HG03342 (cell line): ENCODE data around the gene KMT2E.

Experiments used
- ATAC-seq: cut with Tn5 transposase; IDR thresholded peaks from one replicate; pipeline ENCODE4 v1.9.1; 2021; ENCODE audit warnings: mild to moderate bottlenecking, moderate library complexity; ENCODE audit not compliant: unreplicated experiment

The KMT2E gene

GRCh38 chr7:105060923-105061322 is 46.9 kb downstream of the KMT2E start:
- ATAC-seq: no peak

DNA sequence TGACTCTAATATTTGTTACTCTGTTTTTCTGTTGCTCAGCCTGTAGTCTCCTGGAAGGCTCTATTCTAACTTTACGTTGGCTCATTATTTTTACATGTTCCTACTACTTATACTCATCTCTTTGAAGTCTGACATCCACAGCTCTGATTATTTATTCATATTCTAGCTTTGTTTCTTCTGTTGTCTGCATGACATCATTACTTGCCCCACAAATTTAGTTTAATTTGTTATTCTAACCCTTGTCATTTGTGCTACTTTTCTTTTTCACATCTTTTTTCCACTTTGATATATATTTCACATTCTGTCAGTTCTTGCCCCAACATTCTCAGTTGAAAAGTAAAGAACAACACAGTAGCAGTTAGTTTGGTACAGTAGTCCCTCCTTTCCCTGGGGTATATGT is 51.1 kb downstream of the KMT2E start:
- ATAC-seq: no peak

DNA sequence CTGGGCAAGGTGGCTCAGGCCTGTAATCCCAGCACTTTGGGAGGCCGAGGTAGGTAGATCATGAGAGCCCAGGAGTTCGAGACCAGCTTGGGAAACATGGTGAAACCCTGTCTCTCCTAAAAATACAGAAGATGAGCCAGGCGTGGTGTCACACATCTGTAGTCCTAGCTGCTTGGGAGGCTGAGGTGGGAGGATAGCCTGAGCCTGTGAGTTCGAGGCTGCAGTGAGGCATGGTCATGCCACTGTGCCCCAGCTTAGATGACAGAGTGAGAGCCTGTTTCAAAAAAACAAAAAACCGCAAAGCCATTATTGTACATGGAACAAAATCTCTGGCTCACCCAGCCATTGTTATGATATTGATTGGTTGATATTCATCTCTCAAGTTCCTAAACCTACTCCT is 53.7 kb downstream of the KMT2E start:
- no peak for ATAC-seq

DNA sequence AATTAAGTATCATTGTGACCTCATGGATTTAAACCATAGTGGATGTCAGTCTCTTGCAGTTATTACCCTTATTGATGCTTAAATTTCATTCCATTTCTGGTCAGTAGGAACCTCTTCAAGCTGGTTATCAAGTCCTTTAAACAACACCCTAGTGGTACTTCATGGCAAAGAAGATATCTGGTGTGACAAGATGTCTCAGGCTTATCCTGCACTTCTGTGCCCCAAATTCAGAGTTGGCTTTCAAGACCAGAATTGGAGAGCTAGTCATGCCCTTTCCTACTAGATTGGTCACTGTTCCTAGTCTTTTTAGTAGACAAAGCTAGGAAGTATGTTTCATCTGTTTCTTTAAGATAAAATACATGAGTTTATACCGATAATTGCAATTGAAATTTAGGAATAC is 54.9 kb downstream of the KMT2E start:
- no peak for ATAC-seq

GRCh38 chr7:105073143-105073542 is 59.1 kb downstream of the KMT2E start:
- no peak for ATAC-seq

- no peak for ATAC-seq
Measured at GRCh38 chr7:105079348-105079747, 65.3 kb downstream of the KMT2E start.

DNA sequence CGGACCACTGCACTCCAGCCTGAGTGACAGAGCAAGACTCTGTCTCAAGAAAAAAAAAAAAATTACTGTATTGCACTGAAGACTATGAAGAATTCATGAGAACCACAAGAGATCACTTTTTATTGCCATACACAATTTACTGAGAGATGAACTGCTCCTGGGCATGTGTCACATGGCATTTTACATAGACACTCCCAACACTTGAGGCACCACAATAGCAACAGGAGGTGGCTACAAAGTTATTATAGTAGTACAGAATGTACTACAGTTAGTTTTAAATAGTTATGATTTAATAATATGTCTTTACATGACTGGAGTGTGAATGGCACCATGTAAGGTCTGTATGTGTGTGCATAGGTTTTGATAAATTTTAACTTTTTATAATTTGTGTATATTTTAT is 70.6 kb downstream of the KMT2E start:
- ATAC-seq: no peak

GRCh38 chr7:105086850-105087249 is 72.8 kb downstream of the KMT2E start:
- ATAC-seq: no peak

DNA sequence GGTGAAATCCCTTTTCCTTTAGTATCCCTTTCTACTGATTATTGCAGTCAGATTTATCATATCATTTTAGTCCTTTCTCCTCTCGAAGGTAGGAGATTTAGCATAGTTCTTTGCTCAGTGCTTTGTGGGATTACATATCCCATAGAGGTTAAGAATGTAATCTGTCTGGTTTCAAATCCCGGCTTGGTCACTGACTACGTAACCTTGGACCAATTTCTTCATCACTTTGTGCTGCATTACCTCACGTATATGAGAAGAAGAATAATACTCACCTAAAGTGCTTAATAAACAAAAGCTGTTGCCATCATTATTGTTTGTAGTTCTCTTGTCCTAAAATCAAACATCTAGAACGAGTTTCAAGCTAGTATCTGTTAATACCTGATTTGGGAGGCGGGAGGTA is 74.0 kb downstream of the KMT2E start:
- ATAC-seq: no peak

DNA sequence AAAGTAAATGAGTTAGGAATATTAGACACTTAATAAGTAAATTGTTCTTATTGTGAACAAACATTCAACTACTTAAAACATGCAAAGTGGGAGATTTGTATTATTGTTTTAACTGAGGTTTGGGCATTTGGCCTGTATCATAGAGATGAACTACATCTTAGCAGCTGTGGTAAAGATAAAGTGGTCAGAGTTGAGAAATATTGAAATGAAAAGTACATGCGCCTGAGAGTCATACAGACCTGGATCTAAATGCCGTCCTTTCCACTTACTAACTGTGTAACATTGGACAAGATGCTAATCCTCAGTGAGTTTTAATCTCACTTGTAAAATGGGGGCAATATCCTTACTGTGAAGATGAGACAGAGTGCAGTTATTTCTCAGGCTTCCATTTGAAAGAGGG is 74.5 kb downstream of the KMT2E start:
- ATAC-seq: no peak

DNA sequence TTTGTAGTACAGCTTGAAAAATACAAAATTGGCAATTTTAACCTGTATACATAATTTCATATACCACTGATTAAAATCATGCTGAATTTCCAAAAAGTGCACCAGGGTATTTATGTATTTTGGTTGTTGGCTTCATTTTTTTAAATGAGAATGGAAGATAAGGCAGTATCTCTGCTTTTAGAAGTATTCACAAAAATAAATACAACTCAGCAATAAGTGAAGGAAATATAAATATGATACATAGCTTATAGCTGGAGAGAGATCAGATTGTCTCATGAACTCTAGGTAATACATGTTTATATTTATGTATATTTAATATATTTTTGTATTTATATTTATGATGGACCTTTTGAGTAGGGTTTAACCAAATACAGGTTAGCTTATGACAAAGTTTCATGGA is 81.0 kb downstream of the KMT2E start:
- no peak for ATAC-seq

DNA sequence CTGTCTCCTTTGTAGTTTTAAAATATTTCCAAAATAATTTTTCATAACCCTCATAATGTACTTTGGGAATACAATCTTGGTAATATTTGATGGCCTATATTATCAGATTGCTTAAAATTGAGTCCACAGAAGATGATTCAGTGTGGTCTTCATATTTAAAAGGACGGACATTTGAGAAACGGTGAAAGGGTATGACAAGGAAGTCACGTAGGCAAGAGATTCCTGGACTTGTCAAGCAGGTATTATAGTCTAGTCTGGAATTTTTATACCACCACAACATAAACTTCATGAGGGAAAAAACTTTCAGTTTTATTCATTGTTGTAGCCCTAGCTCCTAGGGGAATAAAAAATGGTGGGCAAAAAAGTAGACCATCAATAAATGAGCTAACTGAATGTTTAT is 82.3 kb downstream of the KMT2E start:
- ATAC-seq: no peak

GRCh38 chr7:105097619-105098018 is 83.6 kb downstream of the KMT2E start:
- no peak for ATAC-seq

DNA sequence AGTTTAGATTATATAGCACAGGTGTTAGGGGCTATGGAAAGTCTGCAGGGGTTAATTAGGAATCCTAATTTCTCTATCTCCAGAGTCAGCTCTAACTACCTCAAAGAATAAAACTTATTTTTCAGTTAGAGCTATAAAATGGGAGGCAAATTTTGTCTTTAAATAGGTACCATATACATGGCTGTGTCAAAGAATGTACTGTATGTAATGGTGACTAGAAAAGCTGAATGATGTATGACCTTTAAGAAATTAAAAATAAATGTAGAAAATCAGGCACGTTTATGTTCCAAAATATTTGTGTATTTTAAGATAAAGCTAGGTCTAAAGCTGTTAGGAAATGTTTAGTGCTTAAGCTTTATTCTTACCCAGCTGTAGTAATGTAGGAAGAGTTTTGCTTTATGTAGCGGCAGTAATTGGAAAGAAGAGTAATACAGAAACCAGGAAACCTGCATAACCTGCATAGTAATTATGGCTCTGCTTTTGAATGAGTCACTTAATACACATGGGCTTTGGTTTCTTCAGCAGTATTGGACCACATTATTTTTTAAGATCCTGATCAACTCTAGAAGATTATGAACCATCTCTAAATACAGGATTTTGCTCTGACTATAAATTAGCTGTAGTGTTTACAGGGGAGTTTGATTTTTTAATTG is 85.0 kb downstream of the KMT2E start:
- ATAC-seq: peak; percentile 74

- peak; percentile 55 for ATAC-seq
Measured at GRCh38 chr7:105101864-105102263, 87.9 kb downstream of the KMT2E start.

GRCh38 chr7:105102557-105103352 is 88.8 kb downstream of the KMT2E start:
- no peak for ATAC-seq

DNA sequence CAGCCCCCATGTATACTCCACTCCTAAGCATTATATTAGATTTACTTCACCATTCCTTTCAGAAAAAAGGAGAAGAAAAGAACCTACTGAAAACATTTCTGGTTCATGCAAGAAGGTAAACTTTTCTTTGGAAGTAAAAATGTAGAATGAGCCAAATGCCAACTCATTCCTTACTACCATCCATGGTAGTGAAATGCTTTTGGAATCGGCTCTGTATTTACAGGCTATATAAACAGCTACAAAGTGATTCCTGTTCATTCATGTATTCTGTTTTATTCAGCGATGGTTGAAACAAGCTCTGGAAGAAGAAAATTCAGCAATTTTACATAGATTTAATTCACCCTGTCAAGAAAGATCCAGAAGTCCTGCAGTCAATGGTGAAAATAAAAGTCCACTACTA is 91.6 kb downstream of the KMT2E start:
- ATAC-seq: no peak

DNA sequence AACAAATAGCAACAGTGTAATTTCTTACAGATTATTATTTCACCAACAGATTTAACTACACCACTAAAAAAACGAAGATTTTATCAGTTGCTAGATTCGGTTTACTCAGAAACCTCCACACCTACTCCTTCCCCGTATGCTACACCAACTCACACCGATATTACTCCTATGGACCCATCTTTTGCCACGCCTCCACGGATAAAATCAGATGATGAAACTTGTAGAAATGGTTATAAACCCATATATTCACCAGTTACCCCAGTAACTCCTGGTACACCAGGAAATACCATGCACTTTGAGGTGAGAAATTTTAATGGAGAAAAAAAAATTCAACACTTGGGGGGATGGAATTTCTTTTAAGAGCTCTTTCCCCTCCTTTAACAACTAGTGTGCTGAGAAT is 92.5 kb downstream of the KMT2E start:
- ATAC-seq: no peak

DNA sequence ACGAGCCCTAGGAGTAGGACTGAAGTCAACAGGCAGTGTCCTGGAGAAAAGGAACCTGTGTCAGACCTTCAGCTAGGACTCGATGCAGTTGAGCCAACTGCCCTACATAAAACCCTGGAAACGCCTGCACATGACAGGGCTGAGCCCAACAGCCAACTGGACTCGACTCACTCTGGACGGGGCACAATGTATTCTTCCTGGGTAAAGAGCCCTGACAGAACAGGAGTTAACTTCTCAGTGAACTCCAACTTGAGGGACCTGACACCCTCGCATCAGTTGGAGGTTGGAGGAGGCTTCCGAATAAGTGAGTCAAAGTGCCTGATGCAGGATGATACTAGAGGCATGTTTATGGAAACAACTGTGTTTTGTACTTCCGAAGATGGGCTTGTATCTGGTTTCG is 93.5 kb downstream of the KMT2E start:
- no peak for ATAC-seq

GRCh38 chr7:105112440-105113418 is 98.7 kb downstream of the KMT2E start:
- ATAC-seq: no peak
